G401.6 (cell line): Measurements from ENCODE around the gene ASB14.
A peak's percentile ranks its signal among the peaks of the same experiment; 100 is the strongest.
"Not testable (repeated sequence)": the region's sequence is repeated elsewhere in the genome, so short reads cannot be mapped to it uniquely, and the experiment has no call there.

ENCODE experiments used
- FAIRE-seq: peaks from 2 replicates; lab custom pipeline; 2012; peaks lifted over from hg19 to GRCh38; lab: Jason Lieb, UNC

ASB14 gene

DNA sequence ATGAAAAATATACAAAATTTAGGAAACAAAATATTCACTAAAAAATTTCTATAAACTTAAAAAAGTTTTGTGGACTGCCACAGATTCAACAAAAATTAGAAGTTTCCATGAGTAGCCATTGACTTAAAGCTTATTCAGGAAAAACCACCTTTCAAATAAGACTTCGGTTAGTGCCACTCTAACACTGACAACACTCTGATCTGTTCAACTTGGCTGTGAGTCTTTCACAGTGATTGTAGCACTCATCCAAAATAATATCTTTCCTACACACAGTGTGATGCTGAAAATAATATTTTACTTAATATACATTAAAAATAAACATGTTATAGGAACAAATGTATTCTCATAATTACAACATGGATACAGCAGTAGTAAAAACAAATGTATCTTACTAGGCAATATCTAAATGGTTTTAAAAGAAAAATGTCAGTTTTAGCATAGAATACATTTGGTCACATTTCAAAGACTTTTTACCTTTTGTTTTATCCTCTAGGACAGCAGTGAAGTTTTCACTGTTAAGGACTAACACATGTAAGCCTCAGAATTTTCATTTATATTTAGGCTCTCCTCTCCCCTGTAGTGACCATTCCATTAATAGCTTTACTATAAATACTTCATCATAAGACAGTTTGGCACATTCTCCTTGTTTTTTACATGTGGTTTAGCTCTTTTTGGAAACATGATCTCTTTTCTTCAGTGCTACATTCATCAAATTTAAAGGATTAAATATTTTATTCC, at the start of gene ASB14:
Gene ASB14, minus strand, starts transcription at position 527 of the 738 bp plus-strand sequence. CDS start 652 bp downstream, outside the sequence.
- no peak for FAIRE-seq

- peak; percentile 39 for FAIRE-seq
These were observed 46.7 kb upstream of the ASB14 start for GRCh38 chr3:57339071-57339642.

DNA sequence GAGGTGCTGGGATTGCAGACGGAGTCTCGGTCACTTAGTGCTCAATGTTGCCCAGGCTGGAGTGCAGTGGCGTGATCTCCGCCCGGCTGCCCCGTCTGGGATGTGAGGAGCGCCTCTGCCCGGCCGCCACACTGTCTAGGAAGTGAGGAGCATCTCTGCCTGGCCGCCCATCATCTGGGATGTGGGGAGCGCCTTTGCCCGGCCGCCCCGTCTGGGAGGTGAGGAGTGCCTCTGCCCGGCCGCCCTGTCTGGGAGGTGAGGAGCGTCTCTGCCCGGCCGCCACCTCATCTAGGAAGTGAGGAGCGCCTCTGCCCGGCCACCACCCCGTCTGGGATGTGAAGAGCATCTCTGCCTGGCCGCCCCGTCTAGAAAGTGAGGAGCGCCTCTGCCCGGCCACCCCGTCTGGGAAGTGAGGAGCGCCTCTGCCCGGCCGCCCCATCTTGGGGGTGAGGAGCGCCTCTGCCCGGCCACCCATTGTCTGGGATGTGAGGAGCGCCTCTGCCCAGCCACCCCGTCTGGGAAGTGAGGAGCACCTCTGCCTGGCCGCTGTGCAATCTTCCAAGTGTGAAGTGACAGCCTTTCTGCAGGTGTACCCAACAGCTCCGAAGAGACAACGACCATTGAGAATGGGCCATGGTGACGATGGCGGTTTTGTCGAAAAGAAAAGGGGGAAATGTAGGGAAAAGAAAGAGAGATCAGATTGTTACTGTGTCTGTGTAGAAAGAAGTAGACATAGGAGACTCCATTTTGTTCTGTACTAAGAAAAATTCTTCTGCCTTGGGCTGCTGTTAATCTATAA, 46.0 kb upstream of the ASB14 start:
- FAIRE-seq: not testable (repeated sequence)

DNA sequence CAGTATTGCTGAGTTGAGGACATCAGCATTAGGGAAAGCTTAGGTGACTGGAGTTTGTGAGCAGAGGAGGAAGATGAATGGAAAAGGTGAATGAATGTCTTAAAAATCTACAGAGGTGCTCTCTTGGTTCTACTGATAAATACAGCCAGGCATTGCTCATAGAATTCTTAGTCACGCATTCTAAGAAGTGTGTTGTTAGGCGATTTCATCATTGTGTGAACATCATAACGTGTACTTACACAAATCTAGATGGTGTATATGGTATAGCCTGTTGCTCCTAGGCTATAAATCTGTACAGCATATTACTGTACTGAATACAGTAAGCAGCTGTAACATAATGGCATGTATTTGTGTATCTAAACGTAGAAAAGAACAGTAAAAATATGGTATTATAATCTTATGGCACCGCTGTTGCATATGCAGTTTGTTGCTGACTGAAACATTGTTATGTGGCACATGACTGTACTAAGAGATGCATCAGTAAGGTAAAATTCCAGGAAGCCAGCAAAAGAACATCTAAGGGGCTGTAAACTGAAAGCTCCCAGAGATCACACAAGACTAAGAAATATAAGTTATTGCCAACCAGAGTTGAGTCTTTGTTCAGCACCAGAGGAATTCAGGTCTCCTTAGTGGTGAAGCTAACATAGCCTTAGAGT, 42.9 kb upstream of the ASB14 start:
- FAIRE-seq: no peak

DNA sequence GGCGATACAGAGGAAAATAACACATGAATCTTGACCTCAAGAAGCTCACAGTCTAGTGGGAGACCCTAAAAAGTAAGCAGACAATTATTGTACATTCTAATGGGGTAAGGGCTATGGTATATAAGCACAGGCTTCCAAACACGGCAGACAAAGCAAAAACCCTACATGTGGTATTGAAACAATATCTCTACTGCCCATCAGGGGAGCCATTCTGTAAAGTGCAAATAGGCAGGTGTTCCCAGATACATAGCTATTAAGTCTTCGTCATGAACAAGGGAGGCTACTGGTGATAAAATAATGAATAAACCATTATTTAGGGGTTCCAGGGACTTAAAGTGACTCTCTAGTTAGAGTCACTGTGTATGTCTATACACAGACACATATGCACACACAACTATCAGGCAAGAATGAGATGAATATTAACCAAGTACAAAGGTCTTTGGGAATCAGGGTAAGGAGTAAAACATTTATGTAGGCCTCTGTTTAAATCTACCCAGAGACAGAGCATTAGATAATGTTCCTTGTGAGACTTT, 38.7 kb upstream of the ASB14 start:
- no peak for FAIRE-seq

DNA sequence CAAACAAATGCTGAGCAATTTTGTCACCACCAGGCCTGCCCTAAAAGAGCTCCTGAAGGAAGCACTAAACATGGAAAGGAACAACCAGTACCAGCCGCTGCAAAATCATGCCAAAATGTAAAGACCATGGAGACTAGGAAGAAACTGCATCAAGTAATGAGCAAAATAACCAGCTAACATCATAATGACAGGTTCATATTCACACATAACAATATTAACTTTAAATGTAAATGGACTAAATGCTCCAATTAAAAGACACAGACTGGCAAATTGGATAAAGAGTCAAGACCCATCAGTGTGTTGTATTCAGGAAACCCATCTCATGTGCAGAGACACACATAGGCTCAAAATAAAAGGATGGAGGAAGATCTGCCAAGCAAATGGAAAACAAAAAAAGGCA, 34.0 kb upstream of the ASB14 start:
- not testable (repeated sequence) for FAIRE-seq

GRCh38 chr3:57314204-57314603, 21.7 kb upstream of the ASB14 start:
- FAIRE-seq: no peak

- no peak for FAIRE-seq
These were observed 17.4 kb upstream of the ASB14 start for GRCh38 chr3:57309769-57310360.

GRCh38 chr3:57303520-57303919, 11.0 kb upstream of the ASB14 start:
- FAIRE-seq: not testable (repeated sequence)

GRCh38 chr3:57298041-57298440, 5.6 kb upstream of the ASB14 start:
- no peak for FAIRE-seq

DNA sequence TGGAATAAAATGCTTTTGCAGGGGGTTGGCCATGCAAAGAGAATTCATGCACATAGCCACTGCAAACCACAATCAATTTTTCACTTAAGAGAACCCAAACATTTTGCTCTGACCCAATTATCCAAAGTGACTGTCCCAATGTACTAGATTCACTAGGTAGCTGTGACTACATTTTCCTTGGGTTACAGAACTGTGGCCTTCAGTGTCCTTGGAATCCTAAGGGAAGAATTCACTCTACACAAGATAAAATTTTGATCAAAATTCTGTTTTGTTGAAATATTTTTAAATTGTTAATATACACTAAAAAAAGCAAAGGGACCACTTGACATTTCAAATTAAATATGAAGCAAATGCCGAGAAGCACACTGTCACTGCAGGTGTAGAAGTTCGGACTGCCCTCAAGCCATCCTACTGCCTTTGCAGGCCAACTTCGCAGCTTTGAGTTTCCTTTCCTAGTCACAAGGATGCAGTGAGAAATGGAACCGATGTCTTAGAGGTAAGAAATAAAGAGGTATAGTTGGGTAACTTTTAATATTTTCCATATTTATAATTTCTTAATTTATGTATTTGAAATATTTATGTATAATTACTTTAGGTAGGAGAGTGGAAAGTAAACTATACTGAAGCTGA, 527 bp upstream of the ASB14 start:
- no peak for FAIRE-seq

- no peak for FAIRE-seq
These were observed 4.1 kb downstream of the ASB14 start for GRCh38 chr3:57288403-57288802.

DNA sequence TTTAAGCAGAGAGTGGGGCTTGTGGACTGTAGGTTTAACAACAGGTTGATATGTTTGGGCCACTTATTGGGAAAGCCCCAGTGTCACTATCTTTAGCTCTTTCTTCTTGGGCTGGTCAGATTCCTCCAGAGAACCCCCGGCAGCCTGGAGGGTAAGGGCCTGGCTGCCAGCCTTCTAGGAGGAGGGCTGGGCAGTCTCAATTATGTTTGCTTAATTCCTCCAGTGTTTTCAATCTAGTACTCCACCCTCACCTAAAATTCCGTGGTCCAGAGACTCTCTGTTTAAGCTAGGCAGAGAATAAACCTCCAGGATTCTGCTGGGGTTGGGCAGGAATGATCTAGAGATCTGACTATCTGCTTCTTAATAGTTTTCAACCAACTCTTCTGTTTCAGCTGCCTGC, 5.3 kb downstream of the ASB14 start:
- no peak for FAIRE-seq

GRCh38 chr3:57283334-57283733, 9.2 kb downstream of the ASB14 start:
- no peak for FAIRE-seq

GRCh38 chr3:57281715-57282114, 10.8 kb downstream of the ASB14 start:
- FAIRE-seq: no peak

DNA sequence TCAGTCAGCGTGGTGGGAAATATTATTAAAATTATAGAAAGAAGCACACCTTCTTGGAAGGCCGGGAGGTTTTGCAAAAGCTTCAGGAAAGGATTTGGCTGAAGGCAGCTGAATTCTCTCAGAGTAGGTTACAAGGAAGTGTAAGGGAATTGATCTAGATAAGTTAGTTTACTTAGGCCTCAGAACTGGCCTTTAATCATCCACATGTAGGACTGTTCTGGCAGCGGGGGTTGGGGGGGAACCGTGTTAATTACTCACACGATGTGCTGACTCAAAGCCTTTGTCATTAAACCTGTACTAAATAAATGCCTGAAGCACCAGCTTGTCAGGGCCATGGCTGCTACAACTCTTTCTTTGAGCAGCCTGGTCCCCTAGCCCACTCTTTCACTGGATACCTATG, 12.8 kb downstream of the ASB14 start:
- no peak for FAIRE-seq

DNA sequence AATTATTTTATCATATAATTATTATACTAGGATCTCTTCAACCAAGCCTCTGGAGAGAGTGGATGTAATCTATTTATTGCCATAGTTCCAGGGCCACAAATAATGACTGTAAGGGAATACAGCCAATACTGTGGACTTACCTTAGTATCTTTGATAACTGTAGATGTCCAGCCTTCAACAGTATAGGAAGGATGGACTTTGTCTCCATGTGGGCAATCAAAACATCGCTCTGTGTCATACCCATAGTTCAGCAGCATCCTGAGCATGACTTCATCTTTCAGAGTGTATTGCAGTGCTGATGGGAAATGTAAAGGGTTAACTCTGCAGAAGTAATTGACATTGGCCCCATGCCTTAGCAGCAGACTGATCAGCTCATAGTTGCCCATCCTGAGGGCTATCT, 14.2 kb downstream of the ASB14 start:
- FAIRE-seq: no peak

- no peak for FAIRE-seq
These were observed 17.1 kb downstream of the ASB14 start for GRCh38 chr3:57275393-57275792.

DNA sequence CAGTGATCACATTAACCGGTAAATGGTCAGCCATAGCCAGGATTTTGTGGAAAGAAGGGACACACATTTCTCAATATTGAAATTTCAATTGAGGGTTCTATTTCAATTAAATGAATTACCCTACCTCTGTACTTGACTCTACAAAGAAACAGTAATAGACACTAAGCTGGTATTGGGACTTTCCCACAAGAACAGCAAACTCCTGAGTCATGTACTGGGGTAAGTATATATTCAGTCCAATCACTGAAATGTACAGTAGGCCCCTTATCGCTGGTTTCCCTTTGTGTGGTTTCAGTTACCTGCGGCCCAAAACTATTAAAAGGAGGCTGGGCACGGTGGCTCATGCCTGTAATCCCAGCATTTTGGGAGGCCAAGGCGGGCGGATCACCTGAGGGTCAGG, 17.6 kb downstream of the ASB14 start:
- FAIRE-seq: no peak

DNA sequence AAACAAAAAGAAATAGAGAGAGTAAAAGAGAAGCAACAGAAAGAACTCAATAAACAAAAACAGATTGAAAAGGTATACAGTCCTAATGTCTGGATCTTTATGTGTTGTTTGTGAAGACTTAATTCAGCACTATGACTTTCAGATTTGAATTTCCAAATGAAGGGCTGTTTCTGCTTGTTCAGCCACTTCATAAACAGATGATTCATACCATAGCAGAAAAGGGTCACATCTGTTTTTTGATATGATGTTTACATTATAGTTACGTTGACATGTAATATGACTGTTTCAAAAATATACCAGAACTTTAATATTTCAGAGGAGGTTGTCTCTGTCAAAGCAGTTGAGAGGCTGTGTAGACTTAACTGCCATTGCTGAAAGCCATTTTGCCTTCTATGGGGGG, 24.1 kb downstream of the ASB14 start:
- no peak for FAIRE-seq

DNA sequence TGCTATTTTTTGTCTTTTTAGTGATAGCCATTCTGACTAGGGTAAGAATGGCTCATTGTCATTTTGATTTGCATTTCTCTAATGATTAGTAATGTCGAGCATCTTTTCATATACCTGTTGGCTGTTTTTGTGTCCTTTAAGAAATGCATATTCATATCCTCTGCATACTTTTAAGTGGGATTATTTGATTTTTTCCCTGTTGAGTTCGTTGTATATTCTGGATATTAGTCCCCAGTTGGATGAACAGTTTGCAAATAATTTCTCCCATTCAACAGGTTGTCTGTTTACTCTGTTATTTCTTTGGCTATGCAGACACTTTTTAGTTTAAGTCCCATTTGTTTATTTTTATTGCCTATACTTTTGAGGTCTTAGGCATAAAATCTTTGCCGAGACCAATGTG, 30.6 kb downstream of the ASB14 start:
- FAIRE-seq: no peak

- no peak for FAIRE-seq
These were observed 31.4 kb downstream of the ASB14 start for GRCh38 chr3:57261119-57261518.
